MM.1S (cell line): ENCODE results near the gene CIDEC.
A peak's percentile ranks its signal among the peaks of the same experiment; 100 is the strongest.

Experiments used
- DNase-seq: peaks from one replicate; pipeline ENCODE4 v3.0.0-alpha.2; 2015
- H2AFZ ChIP-seq: fragments of 300-600 bp; sonication (generic); 2 replicates; pipeline ENCODE4 v1.6.0; 2016; ENCODE audit warnings: antibody characterized with exemption, low read length
- H3F3A ChIP-seq: fragments of 300-600 bp; sonication (generic); 2 replicates; pipeline ENCODE4 v1.6.1; 2016; ENCODE audit warnings: mild to moderate bottlenecking, antibody characterized with exemption, low read length, moderate library complexity, mixed read lengths; ENCODE audit not compliant: insufficient read depth
- H3K27ac ChIP-seq: fragments of 300-600 bp; sonication (generic); 2 replicates; pipeline ENCODE4 v1.5.1; 2016; ENCODE audit warnings: mild to moderate bottlenecking, low read length
- H3K27me3 ChIP-seq: fragments of 300-600 bp; sonication (generic); replicated peaks from 2 replicates; pipeline ENCODE4 v1.6.0; 2016; ENCODE audit warnings: low read length; ENCODE audit not compliant: insufficient read depth
- H3K36me3 ChIP-seq: fragments of 300-600 bp; sonication (generic); replicated peaks from 2 replicates; pipeline ENCODE4 v1.6.1; 2016; ENCODE audit warnings: mild to moderate bottlenecking, low read length, mixed read lengths; ENCODE audit not compliant: insufficient read depth
- H3K4me1 ChIP-seq: fragments of 300-600 bp; sonication (generic); 2 replicates; pipeline ENCODE4 v1.6.1; 2016; ENCODE audit warnings: low read length, mixed read lengths
- H3K4me2 ChIP-seq: fragments of 300-600 bp; sonication (generic); 2 replicates; pipeline ENCODE4 v1.6.0; 2016; ENCODE audit warnings: low read depth, low read length
- H3K4me3 ChIP-seq: fragments of 300-600 bp; sonication (generic); 2 replicates; pipeline ENCODE4 v1.5.1; 2016; ENCODE audit warnings: low read length, mixed read lengths
- H3K79me2 ChIP-seq: fragments of 300-600 bp; sonication (generic); 2 replicates; pipeline ENCODE4 v1.6.1; 2016; ENCODE audit warnings: mixed run types, low read length, mixed read lengths
- H3K9ac ChIP-seq: fragments of 300-600 bp; sonication (generic); 2 replicates; pipeline ENCODE4 v1.6.1; 2016; ENCODE audit warnings: low read length, mixed read lengths
- H3K9me2 ChIP-seq: fragments of 300-600 bp; sonication (generic); replicated peaks from 2 replicates; pipeline ENCODE4 v1.6.1; 2016; ENCODE audit warnings: mild to moderate bottlenecking, low read length, mixed read lengths; ENCODE audit not compliant: insufficient read depth
- H3K9me3 ChIP-seq: fragments of 300-600 bp; sonication (generic); replicated peaks from 2 replicates; pipeline ENCODE4 v1.6.1; 2016; ENCODE audit warnings: mild to moderate bottlenecking, low read length, mixed read lengths; ENCODE audit not compliant: insufficient read depth
- H4K20me1 ChIP-seq: fragments of 300-600 bp; sonication (generic); 2 replicates; pipeline ENCODE4 v1.6.1; 2016; ENCODE audit warnings: mild to moderate bottlenecking, low read length, moderate library complexity, mixed read lengths; ENCODE audit not compliant: insufficient read depth
- CTCF ChIP-seq: fragments of 300-600 bp; sonication (generic); IDR thresholded peaks from 2 replicates; pipeline ENCODE4 v1.5.1; 2016; ENCODE audit warnings: antibody characterized with exemption, low read length, mixed read lengths
- EZH2 ChIP-seq: fragments of 300-600 bp; sonication (generic); optimal IDR thresholded peaks from 2 replicates; pipeline ENCODE3; 2017; ENCODE audit warnings: low read depth, mild to moderate bottlenecking, antibody characterized with exemption, low read length, mixed read lengths
- EZH2phosphoT487 ChIP-seq: fragments of 300-600 bp; sonication (generic); IDR thresholded peaks from 2 replicates; pipeline ENCODE4 v1.6.1; 2018; ENCODE audit warnings: antibody characterized with exemption, low read length

CIDEC gene

GRCh38 chr3:9862391-9863057 lies 17.5 kb downstream of the CIDEC start:
- DNase-seq: no peak
- Histone ChIP-seq H3K9me3 (no peaks in the 10 kb centered on the region), H3K9ac (no peak overlapping the region), H3F3A (no peaks in the 10 kb centered on the region), H3K4me1 (no peaks in the 10 kb centered on the region), H3K79me2 (no peaks in the 10 kb centered on the region), H4K20me1 (no peaks in the 10 kb centered on the region), H3K4me2 (peak overlapping the region; percentile 24; the same call in 1 of the 2 replicates), H3K9me2 (no peaks in the 10 kb centered on the region), H3K4me3 (no peak overlapping the region), H3K27ac (no peak overlapping the region), H3K36me3 (no peaks in the 10 kb centered on the region), H2AFZ (0 out of 2 replicates have a peak overlapping the region, but pooled peaks have one; percentile 31), H3K27me3 (no peaks in the 10 kb centered on the region)
- TF ChIP-seq CTCF (peak; percentile 8; the same call in 1 of the 2 replicates), EZH2 (no peak)

GRCh38 chr3:9861626-9862130 lies 18.4 kb downstream of the CIDEC start:
- Histone ChIP-seq H3K9me2 (no peaks in the 10 kb centered on the region), H3K4me3 (no peak overlapping the region), H3K27me3 (no peaks in the 10 kb centered on the region), H3K9ac (no peak overlapping the region), H3K9me3 (no peaks in the 10 kb centered on the region), H3K36me3 (no peaks in the 10 kb centered on the region), H3K27ac (no peak overlapping the region), H3K4me2 (no peak overlapping the region), H2AFZ (no peak overlapping the region), H3F3A (no peaks in the 10 kb centered on the region), H4K20me1 (no peaks in the 10 kb centered on the region), H3K4me1 (no peaks in the 10 kb centered on the region), H3K79me2 (no peaks in the 10 kb centered on the region)
- no peak for DNase-seq
- TF ChIP-seq EZH2phosphoT487 (no peak), EZH2 (no peak), CTCF (no peak)

- no peaks in the 10 kb centered on the region for H3K9me3 ChIP-seq
- H3K27me3 ChIP-seq: no peaks in the 10 kb centered on the region
- no peak for TF ChIP-seq CTCF
- no peak for TF ChIP-seq EZH2phosphoT487
- no peak for TF ChIP-seq EZH2
- no peak for DNase-seq
- no peaks in the 10 kb centered on the region for H3K79me2 ChIP-seq
- H3K4me2 ChIP-seq: no peak overlapping the region
- no peak overlapping the region for H2AFZ ChIP-seq
- no peak overlapping the region for H3K9ac ChIP-seq
- no peaks in the 10 kb centered on the region for H3K36me3 ChIP-seq
- H3F3A ChIP-seq: no peaks in the 10 kb centered on the region
- no peaks in the 10 kb centered on the region for H4K20me1 ChIP-seq
- H3K4me3 ChIP-seq: no peak overlapping the region
- H3K27ac ChIP-seq: no peak overlapping the region
- H3K9me2 ChIP-seq: no peaks in the 10 kb centered on the region
- no peaks in the 10 kb centered on the region for H3K4me1 ChIP-seq
Observed at GRCh38 chr3:9861201-9861600, 18.9 kb downstream of the CIDEC start.
